ENCODE measurements around the gene MYO18B.

MYO18B gene

GRCh38 chr22:25780673-25781072 lies 38.7 kb downstream of the MYO18B start (continued):
- TF ChIP-seq, protein P1, sequence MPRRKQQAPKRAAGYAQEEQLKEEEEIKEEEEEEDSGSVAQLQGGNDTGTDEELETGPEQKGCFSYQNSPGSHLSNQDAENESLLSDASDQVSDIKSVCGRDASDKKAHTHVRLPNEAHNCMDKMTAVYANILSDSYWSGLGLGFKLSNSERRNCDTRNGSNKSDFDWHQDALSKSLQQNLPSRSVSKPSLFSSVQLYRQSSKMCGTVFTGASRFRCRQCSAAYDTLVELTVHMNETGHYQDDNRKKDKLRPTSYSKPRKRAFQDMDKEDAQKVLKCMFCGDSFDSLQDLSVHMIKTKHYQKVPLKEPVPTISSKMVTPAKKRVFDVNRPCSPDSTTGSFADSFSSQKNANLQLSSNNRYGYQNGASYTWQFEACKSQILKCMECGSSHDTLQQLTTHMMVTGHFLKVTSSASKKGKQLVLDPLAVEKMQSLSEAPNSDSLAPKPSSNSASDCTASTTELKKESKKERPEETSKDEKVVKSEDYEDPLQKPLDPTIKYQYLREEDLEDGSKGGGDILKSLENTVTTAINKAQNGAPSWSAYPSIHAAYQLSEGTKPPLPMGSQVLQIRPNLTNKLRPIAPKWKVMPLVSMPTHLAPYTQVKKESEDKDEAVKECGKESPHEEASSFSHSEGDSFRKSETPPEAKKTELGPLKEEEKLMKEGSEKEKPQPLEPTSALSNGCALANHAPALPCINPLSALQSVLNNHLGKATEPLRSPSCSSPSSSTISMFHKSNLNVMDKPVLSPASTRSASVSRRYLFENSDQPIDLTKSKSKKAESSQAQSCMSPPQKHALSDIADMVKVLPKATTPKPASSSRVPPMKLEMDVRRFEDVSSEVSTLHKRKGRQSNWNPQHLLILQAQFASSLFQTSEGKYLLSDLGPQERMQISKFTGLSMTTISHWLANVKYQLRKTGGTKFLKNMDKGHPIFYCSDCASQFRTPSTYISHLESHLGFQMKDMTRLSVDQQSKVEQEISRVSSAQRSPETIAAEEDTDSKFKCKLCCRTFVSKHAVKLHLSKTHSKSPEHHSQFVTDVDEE (CRISPR knock-in tag; IDR thresholded peaks at IDR 0.05), result peak; percentile 94

- no peak for ATAC-seq
- TF ChIP-seq BACH2 (CRISPR knock-in tag; IDR thresholded peaks at IDR 0.05; ENCODE audit: borderline replicate concordance) (no peak), ISL1 (CRISPR knock-in tag; IDR thresholded peaks at IDR 0.05) (no peak), ZFP3 (CRISPR knock-in tag; IDR thresholded peaks at IDR 0.05) (no peak), ZFP30 (CRISPR knock-in tag; IDR thresholded peaks at IDR 0.05) (no peak), GLIS3 (CRISPR knock-in tag; IDR thresholded peaks at IDR 0.05) (no peak)
- TF ChIP-seq, protein P2, sequence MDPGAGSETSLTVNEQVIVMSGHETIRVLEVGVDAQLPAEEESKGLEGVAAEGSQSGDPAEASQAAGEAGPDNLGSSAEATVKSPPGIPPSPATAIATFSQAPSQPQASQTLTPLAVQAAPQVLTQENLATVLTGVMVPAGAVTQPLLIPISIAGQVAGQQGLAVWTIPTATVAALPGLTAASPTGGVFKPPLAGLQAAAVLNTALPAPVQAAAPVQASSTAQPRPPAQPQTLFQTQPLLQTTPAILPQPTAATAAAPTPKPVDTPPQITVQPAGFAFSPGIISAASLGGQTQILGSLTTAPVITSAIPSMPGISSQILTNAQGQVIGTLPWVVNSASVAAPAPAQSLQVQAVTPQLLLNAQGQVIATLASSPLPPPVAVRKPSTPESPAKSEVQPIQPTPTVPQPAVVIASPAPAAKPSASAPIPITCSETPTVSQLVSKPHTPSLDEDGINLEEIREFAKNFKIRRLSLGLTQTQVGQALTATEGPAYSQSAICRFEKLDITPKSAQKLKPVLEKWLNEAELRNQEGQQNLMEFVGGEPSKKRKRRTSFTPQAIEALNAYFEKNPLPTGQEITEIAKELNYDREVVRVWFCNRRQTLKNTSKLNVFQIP (CRISPR knock-in tag; IDR thresholded peaks at IDR 0.05; ENCODE audit: borderline replicate concordance, low read depth), result no peak
Measured at GRCh38 chr22:25781801-25782200, 39.8 kb downstream of the MYO18B start.

- no peak for ATAC-seq
- TF ChIP-seq, protein P3, sequence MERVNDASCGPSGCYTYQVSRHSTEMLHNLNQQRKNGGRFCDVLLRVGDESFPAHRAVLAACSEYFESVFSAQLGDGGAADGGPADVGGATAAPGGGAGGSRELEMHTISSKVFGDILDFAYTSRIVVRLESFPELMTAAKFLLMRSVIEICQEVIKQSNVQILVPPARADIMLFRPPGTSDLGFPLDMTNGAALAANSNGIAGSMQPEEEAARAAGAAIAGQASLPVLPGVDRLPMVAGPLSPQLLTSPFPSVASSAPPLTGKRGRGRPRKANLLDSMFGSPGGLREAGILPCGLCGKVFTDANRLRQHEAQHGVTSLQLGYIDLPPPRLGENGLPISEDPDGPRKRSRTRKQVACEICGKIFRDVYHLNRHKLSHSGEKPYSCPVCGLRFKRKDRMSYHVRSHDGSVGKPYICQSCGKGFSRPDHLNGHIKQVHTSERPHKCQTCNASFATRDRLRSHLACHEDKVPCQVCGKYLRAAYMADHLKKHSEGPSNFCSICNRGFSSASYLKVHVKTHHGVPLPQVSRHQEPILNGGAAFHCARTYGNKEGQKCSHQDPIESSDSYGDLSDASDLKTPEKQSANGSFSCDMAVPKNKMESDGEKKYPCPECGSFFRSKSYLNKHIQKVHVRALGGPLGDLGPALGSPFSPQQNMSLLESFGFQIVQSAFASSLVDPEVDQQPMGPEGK (CRISPR knock-in tag; IDR thresholded peaks at IDR 0.05; ENCODE audit: borderline replicate concordance), result no peak
- TF ChIP-seq, protein P4, sequence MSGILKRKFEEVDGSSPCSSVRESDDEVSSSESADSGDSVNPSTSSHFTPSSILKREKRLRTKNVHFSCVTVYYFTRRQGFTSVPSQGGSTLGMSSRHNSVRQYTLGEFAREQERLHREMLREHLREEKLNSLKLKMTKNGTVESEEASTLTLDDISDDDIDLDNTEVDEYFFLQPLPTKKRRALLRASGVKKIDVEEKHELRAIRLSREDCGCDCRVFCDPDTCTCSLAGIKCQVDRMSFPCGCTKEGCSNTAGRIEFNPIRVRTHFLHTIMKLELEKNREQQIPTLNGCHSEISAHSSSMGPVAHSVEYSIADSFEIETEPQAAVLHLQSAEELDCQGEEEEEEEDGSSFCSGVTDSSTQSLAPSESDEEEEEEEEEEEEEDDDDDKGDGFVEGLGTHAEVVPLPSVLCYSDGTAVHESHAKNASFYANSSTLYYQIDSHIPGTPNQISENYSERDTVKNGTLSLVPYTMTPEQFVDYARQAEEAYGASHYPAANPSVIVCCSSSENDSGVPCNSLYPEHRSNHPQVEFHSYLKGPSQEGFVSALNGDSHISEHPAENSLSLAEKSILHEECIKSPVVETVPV (CRISPR knock-in tag; IDR thresholded peaks at IDR 0.05), result no peak
- TF ChIP-seq ZNF565 (CRISPR knock-in tag; conservative IDR thresholded peaks at IDR 0.05; ENCODE audit: low read depth) (no peak), ARNTL (CRISPR knock-in tag; IDR thresholded peaks at IDR 0.05; ENCODE audit: borderline replicate concordance, low read depth) (no peak), RARB (CRISPR knock-in tag; IDR thresholded peaks at IDR 0.05) (no peak), ESRRG (CRISPR knock-in tag; IDR thresholded peaks at IDR 0.05) (no peak), ZFP3 (CRISPR knock-in tag; IDR thresholded peaks at IDR 0.05) (no peak), OSR1 (CRISPR knock-in tag; IDR thresholded peaks at IDR 0.05) (no peak)
Measured at GRCh38 chr22:25782831-25783230, 40.8 kb downstream of the MYO18B start.

DNA sequence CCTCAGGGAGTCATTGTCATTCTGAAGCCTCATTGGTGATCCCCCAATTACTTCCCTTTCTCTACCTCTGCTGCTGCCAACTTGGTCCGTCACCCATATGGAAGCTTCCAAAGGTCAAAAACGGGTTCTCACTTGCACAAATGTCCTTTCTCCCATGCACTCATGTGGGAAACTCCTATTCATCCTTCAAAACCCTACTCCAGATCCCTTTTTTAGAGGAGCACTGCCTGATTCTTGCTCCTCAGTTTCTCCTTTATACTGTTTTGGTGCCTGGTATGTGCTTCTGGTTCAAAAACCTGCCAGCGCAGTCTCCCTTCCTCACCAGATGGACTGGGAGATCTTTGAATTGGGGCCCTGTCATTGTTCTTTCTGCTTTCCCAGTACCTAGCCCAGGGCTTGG lies 41.9 kb downstream of the MYO18B start:
- no peak for ATAC-seq
- TF ChIP-seq ZFP3 (CRISPR knock-in tag; IDR thresholded peaks at IDR 0.05), result peak; percentile 97
- no peak for TF ChIP-seq ZNF8 (CRISPR knock-in tag; IDR thresholded peaks at IDR 0.05)

GRCh38 chr22:25786165-25786564 lies 44.2 kb downstream of the MYO18B start:
- ATAC-seq, result no peak
- TF ChIP-seq ZFP3 (CRISPR knock-in tag; IDR thresholded peaks at IDR 0.05), result peak; percentile 97
- no peak for TF ChIP-seq ZNF8 (CRISPR knock-in tag; IDR thresholded peaks at IDR 0.05)

DNA sequence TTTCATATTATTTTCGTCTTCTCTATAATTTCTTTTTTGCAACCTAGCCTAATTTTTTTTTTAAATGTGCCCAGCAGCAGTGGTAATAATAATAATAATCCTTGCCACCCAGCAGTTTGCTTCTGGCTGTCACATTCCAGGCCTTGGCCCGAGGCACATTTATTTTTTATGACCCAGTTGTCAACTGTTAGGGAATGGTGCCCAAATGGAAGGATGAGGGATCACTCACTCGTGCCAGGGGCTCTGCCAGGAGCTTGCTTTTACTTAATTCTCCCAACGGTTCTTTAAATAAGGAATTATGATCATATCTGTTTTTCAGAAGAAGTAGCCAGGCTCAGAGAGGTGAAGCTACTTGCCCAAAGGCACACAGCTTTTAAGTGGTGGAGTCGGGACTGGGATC lies 49.6 kb downstream of the MYO18B start:
- no peak for ATAC-seq
- TF ChIP-seq, protein P4 (CRISPR knock-in tag; IDR thresholded peaks at IDR 0.05), result no peak
- TF ChIP-seq ZFP30 (CRISPR knock-in tag; IDR thresholded peaks at IDR 0.05) (no peak), ARNTL (CRISPR knock-in tag; IDR thresholded peaks at IDR 0.05; ENCODE audit: borderline replicate concordance, low read depth) (no peak), RARB (CRISPR knock-in tag; IDR thresholded peaks at IDR 0.05) (no peak), OSR1 (CRISPR knock-in tag; IDR thresholded peaks at IDR 0.05) (no peak), ZC3H10 (CRISPR knock-in tag; IDR thresholded peaks at IDR 0.05) (no peak), TCF4 (CRISPR knock-in tag; IDR thresholded peaks at IDR 0.05; ENCODE audit: borderline replicate concordance) (no peak), BACH2 (CRISPR knock-in tag; IDR thresholded peaks at IDR 0.05; ENCODE audit: borderline replicate concordance) (no peak), ZNF70 (CRISPR knock-in tag; IDR thresholded peaks at IDR 0.05) (no peak), ZFP3 (CRISPR knock-in tag; IDR thresholded peaks at IDR 0.05) (no peak)
- TF ChIP-seq, protein P1 (CRISPR knock-in tag; IDR thresholded peaks at IDR 0.05), result no peak
